OCI-LY7 (cell line): ENCODE results near the gene WT1. TPM values are rescaled to one million over a fixed set of nuclear protein-coding genes. Genes with fewer than 3 reads are reported as not detected.

Experiments used
- BruUV-seq: library from RNA; stranded (reverse); fragments of 400-500 nt; replicated peaks from 2 replicates; lab custom pipeline; 2021; lab: Mats Ljungman, UMichigan
- CTCF ChIA-PET: fragments of 300-600 bp; sonication (Branson Sonifier 250); formaldehyde crosslinking; loops from one replicate; lab custom pipeline; 2022; ENCODE audit warnings: antibody characterized with exemption; ENCODE audit not compliant: unreplicated experiment; lab: Charles Lee
- POLR2A ChIA-PET: fragments of 300-600 bp; sonication (Branson Sonifier 250); formaldehyde crosslinking; loops from one replicate; lab custom pipeline; 2022; ENCODE audit warnings: antibody characterized with exemption; lab: Charles Lee
- DNase-seq: peaks from one replicate; pipeline ENCODE4 v3.0.0-alpha.2; 2015; ENCODE audit warnings: low spot score
- H2AFZ ChIP-seq: fragments of 200-600 bp; sonication (generic), shearing (Covaris generic); 2 replicates; pipeline ENCODE4 v1.6.1; 2014; ENCODE audit warnings: mild to moderate bottlenecking, antibody characterized with exemption, low read length, moderate library complexity
- H3K27ac ChIP-seq: fragments of 200-600 bp; sonication (generic); 2 replicates; pipeline ENCODE4 v1.5.1; 2014; ENCODE audit warnings: mixed run types, low read depth, mild to moderate bottlenecking, moderate library complexity, low read length, inconsistent platforms; ENCODE audit not compliant: poor library complexity, severe bottlenecking
- H3K36me3 ChIP-seq: fragments of 200-600 bp; sonication (generic); 2 replicates; pipeline ENCODE4 v1.6.1; 2014; ENCODE audit warnings: mild to moderate bottlenecking, antibody characterized with exemption, low read length, moderate library complexity, mixed read lengths; ENCODE audit not compliant: insufficient read depth
- H3K4me1 ChIP-seq: fragments of 200-600 bp; sonication (generic); 2 replicates; pipeline ENCODE4 v1.5.1; 2014; ENCODE audit warnings: mild to moderate bottlenecking, low read length; ENCODE audit not compliant: insufficient read depth, poor library complexity, severe bottlenecking
- H3K4me2 ChIP-seq: fragments of 200-600 bp; sonication (generic); 2 replicates; pipeline ENCODE4 v1.6.1; 2014; ENCODE audit warnings: mild to moderate bottlenecking, low read length
- H3K4me3 ChIP-seq: fragments of 200-600 bp; sonication (generic); 2 replicates; pipeline ENCODE4 v1.5.1; 2014; ENCODE audit warnings: mild to moderate bottlenecking, low read depth, low read length; ENCODE audit not compliant: poor library complexity, severe bottlenecking
- H3K79me2 ChIP-seq: fragments of 200-600 bp; sonication (generic); 2 replicates; pipeline ENCODE4 v1.6.1; 2016; ENCODE audit warnings: low read depth, mild to moderate bottlenecking, low read length, moderate library complexity, mixed read lengths; ENCODE audit not compliant: insufficient read depth
- H3K9me2 ChIP-seq: fragments of 200-600 bp; sonication (generic); 2 replicates; pipeline ENCODE4 v1.6.1; 2016; ENCODE audit warnings: mild to moderate bottlenecking, low read length, mixed read lengths; ENCODE audit not compliant: insufficient read depth
- H3K9me3 ChIP-seq: fragments of 200-600 bp; sonication (generic); 2 replicates; pipeline ENCODE4 v1.6.1; 2014; ENCODE audit warnings: mild to moderate bottlenecking, mixed run types, low read length, mixed read lengths
- H4K20me1 ChIP-seq: fragments of 200-600 bp; sonication (generic); 2 replicates; pipeline ENCODE4 v1.6.1; 2014; ENCODE audit warnings: mild to moderate bottlenecking, antibody characterized with exemption, low read length, moderate library complexity, mixed read lengths; ENCODE audit not compliant: insufficient read depth
- EZH2phosphoT487 ChIP-seq: fragments of 200-600 bp; sonication (generic); IDR thresholded peaks from 2 replicates; pipeline ENCODE4 v1.6.1; 2018; ENCODE audit warnings: low read depth, borderline replicate concordance, mild to moderate bottlenecking, mixed run types, antibody characterized with exemption, low read length, moderate library complexity, mixed read lengths
- intact Hi-C: fragments of 100-400 bp; cut with micrococcal nuclease; formaldehyde crosslinking; loops from one replicate; pipeline ENCODE4 v1.10.0; 2022; ENCODE audit not compliant: unreplicated experiment
- total RNA-seq, 2 experiments: library from RNA; depleted of rRNA in 1 of 2; stranded (reverse); fragments of >200 nt in 1 of 2; shearing (Covaris generic) in 1 of 2; gene quantifications; 2 replicates each; pipeline ENCODE4 v1.2.3, GENCODE V29; 2014 to 2022
- TF ChIP-seq, protein P1 (sequence below): fragments of 200-600 bp; sonication (generic); conservative IDR thresholded peaks from 2 replicates; pipeline ENCODE4 v1.5.1; 2014; ENCODE audit warnings: mild to moderate bottlenecking, antibody characterized with exemption, low read length, moderate library complexity, mixed read lengths

WT1 gene
- total RNA-seq, 2 experiments from 2014 or later, result not detected

DNA sequence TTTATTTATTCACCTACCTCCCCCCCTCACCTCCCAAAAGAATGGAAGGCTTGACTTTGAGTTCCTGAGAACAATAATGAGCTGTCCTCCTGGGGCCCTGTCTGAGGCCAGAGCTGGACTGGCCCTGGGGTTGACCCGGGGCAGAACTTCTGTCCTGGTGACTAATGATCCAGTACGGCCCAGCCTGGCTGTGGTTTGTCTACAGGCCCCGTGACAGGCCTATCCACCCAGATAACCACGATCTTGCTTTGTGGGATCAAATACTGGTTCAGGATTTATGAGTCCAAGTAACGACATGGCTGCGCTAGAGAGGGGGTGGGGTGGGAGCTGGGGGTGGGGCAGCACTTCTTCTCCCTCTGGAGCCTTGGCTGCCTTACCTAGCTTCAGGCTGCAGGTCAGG is 81.5 kb downstream of the WT1 start:
- CTCF ChIA-PET, result no interaction called here
- H4K20me1 ChIP-seq, result no peaks in the 10 kb centered on the region
- no peaks in the 10 kb centered on the region for H3K4me1 ChIP-seq
- no peak for TF ChIP-seq EZH2phosphoT487
- TF ChIP-seq, protein P1, sequence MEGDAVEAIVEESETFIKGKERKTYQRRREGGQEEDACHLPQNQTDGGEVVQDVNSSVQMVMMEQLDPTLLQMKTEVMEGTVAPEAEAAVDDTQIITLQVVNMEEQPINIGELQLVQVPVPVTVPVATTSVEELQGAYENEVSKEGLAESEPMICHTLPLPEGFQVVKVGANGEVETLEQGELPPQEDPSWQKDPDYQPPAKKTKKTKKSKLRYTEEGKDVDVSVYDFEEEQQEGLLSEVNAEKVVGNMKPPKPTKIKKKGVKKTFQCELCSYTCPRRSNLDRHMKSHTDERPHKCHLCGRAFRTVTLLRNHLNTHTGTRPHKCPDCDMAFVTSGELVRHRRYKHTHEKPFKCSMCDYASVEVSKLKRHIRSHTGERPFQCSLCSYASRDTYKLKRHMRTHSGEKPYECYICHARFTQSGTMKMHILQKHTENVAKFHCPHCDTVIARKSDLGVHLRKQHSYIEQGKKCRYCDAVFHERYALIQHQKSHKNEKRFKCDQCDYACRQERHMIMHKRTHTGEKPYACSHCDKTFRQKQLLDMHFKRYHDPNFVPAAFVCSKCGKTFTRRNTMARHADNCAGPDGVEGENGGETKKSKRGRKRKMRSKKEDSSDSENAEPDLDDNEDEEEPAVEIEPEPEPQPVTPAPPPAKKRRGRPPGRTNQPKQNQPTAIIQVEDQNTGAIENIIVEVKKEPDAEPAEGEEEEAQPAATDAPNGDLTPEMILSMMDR, result no peak
- POLR2A ChIA-PET, result no interaction called here
- H3K36me3 ChIP-seq, result no peaks in the 10 kb centered on the region
- no peak for DNase-seq
- H3K9me2 ChIP-seq, result no peaks in the 10 kb centered on the region
- intact Hi-C loops, result no loop called here
- no peaks in the 10 kb centered on the region for H3K79me2 ChIP-seq
- no peak overlapping the region for H3K4me3 ChIP-seq
- H2AFZ ChIP-seq, result no peak overlapping the region
- no peaks in the 10 kb centered on the region for H3K9me3 ChIP-seq
- no peak overlapping the region for H3K4me2 ChIP-seq
- no peak overlapping the region for H3K27ac ChIP-seq
- no TSS peak for BruUV-seq

- no TSS peak for BruUV-seq
- ChIA-PET CTCF (no interaction called here), POLR2A (no interaction called here)
- no peak overlapping the region for H3K27ac ChIP-seq
- no peak overlapping the region for H3K4me2 ChIP-seq
- H3K36me3 ChIP-seq, result no peaks in the 10 kb centered on the region
- H4K20me1 ChIP-seq, result no peaks in the 10 kb centered on the region
- no peak for DNase-seq
- no peaks in the 10 kb centered on the region for H3K4me1 ChIP-seq
- no peaks in the 10 kb centered on the region for H3K9me2 ChIP-seq
- H3K9me3 ChIP-seq, result no peaks in the 10 kb centered on the region
- H3K79me2 ChIP-seq, result no peaks in the 10 kb centered on the region
- no peak for TF ChIP-seq EZH2phosphoT487
- H3K4me3 ChIP-seq, result no peak overlapping the region
- intact Hi-C loops, result no loop called here
- H2AFZ ChIP-seq, result no peak overlapping the region
Observed at GRCh38 chr11:32348502-32348901, 86.8 kb downstream of the WT1 start.

DNA sequence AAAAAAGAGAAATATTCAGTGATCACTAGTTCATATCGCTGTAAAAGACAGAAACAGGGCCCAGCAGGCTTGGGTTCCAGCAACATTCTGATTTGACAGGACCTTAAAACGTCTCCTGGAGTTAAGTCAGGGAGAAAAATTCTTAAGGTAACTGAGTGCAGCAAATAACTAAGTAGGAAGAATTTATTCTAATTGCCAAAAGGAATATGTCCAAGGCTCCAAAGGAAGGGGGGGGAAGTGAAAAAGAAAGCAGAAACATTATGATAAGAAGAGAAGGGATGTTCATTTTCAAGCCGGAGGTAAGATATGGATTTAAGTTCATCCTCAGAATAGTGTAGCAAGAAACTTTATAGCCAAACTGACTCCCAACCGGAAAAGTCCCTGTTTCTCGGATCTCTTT is 90.4 kb downstream of the WT1 start:
- no peak for DNase-seq
- H3K36me3 ChIP-seq, result no peaks in the 10 kb centered on the region
- H3K4me3 ChIP-seq, result no peak overlapping the region
- intact Hi-C loops, result no loop called here
- H2AFZ ChIP-seq, result no peak overlapping the region
- ChIA-PET CTCF (no interaction called here), POLR2A (no interaction called here)
- H3K4me2 ChIP-seq, result no peak overlapping the region
- TF ChIP-seq, protein P1, result no peak
- TF ChIP-seq EZH2phosphoT487, result no peak
- H4K20me1 ChIP-seq, result no peaks in the 10 kb centered on the region
- no TSS peak for BruUV-seq
- no peaks in the 10 kb centered on the region for H3K79me2 ChIP-seq
- no peaks in the 10 kb centered on the region for H3K9me3 ChIP-seq
- no peak overlapping the region for H3K27ac ChIP-seq
- H3K9me2 ChIP-seq, result no peaks in the 10 kb centered on the region
- no peaks in the 10 kb centered on the region for H3K4me1 ChIP-seq
